Measurements from ENCODE around the gene ITGB4.
"Not testable (repeated sequence)": the region's sequence is repeated elsewhere in the genome, so short reads cannot be mapped to it uniquely, and the experiment has no call there.

DNA sequence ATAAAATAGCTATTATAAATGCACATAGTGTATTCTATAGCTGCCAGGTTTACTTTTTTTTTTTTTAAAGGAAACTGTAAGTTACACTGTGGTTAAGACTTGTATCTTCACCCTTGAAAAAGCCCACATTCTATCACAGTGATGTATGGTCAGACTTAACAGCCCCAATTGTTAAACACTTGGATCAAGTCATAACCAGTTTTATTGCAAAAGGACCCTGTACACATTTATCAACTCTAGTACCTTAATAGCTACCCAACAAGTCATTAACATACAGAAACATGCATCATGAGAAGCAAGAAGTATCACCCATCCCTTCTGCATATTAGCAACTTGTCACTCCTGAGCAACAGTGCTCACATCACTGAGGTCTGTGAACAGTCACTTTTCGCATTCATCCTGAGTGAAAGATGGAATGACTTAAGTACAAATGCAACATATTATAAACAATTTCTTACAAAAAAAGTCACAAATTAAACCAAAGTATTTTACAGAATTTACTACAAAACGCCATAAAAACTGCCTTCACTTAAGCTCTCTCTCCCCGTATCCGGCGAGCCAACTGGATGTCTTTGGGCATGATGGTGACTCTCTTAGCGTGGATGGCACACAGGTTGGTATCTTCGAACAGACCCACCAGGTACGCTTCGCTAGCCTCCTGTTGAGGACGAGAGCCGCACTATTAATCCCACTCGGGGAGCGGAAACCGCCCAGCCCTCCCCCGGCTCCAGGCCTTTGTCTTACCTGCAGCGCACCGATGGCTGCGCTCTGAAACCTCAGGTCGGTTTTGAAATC is 57.0 kb downstream of the ITGB4 start:
- not testable (repeated sequence) for TF ChIP-seq POLR2A (IDR thresholded peaks at IDR 0.05)
- TF ChIP-seq, protein P1, sequence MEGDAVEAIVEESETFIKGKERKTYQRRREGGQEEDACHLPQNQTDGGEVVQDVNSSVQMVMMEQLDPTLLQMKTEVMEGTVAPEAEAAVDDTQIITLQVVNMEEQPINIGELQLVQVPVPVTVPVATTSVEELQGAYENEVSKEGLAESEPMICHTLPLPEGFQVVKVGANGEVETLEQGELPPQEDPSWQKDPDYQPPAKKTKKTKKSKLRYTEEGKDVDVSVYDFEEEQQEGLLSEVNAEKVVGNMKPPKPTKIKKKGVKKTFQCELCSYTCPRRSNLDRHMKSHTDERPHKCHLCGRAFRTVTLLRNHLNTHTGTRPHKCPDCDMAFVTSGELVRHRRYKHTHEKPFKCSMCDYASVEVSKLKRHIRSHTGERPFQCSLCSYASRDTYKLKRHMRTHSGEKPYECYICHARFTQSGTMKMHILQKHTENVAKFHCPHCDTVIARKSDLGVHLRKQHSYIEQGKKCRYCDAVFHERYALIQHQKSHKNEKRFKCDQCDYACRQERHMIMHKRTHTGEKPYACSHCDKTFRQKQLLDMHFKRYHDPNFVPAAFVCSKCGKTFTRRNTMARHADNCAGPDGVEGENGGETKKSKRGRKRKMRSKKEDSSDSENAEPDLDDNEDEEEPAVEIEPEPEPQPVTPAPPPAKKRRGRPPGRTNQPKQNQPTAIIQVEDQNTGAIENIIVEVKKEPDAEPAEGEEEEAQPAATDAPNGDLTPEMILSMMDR (IDR thresholded peaks at IDR 0.05): not testable (repeated sequence)
